Measurements from ENCODE around the gene PEA15.

Gene PEA15

DNA sequence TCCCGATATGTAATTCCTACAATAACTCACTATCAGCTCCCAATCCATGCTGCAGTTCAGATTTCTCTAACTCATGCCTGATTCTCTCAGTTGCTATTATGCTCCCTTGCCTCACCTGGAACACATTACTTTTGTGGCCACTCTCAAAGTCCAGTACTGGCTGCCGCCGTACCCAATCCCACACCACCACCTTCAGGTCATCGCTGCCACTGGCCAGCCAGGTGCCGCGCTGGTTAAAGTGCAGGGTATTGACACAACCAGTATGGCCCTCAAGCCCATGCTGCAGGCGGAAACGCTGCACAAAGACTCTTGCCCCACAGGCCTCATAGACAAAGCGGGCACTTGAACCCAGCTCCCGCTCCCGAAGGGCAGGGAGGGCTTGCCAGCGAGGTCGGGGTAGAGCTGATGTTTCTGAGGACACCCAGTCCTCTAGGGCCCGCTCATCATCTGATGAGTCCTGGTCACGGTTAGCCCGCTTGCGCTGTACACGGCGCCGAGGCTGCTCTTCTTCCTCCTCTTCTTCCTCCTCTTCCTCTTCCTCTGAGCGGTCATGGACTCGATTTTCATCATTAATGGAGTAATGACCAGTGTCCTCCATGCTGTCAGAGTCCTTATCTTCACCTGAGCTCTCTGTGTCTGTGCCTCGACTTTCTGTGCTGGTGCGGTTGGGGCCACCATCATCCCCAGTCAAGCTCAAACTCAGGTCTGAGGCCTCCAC, 34.6 kb downstream of the PEA15 start:
- TF ChIP-seq, protein P1, sequence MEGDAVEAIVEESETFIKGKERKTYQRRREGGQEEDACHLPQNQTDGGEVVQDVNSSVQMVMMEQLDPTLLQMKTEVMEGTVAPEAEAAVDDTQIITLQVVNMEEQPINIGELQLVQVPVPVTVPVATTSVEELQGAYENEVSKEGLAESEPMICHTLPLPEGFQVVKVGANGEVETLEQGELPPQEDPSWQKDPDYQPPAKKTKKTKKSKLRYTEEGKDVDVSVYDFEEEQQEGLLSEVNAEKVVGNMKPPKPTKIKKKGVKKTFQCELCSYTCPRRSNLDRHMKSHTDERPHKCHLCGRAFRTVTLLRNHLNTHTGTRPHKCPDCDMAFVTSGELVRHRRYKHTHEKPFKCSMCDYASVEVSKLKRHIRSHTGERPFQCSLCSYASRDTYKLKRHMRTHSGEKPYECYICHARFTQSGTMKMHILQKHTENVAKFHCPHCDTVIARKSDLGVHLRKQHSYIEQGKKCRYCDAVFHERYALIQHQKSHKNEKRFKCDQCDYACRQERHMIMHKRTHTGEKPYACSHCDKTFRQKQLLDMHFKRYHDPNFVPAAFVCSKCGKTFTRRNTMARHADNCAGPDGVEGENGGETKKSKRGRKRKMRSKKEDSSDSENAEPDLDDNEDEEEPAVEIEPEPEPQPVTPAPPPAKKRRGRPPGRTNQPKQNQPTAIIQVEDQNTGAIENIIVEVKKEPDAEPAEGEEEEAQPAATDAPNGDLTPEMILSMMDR (IDR thresholded peaks at IDR 0.05) = no peak
- no peak for TF ChIP-seq ZFX (IDR thresholded peaks at IDR 0.05; ENCODE audit: borderline replicate concordance)
- H3K27ac ChIP-seq = no peak overlapping the region

DNA sequence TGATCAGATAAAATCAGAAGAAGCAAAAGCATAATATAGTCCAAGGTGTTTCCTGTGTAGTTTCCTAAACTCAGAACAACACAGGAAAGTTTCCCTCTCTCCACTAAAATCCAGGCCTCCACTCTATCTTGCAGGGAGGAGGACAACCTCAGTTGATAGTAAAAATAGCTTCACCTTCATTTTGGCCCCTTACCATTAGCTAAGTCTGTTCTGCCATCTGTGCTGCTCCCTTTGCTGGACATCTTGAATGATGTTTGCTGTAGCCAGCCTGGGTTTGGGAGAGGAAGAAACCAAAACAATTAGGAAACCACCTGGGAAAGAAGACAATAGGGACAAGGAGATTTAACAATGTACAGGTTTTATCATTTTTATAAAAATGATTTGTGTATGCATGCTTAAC, 38.6 kb downstream of the PEA15 start:
- no peak for TF ChIP-seq ZFX (IDR thresholded peaks at IDR 0.05; ENCODE audit: borderline replicate concordance)
- TF ChIP-seq, protein P1 (IDR thresholded peaks at IDR 0.05) = no peak
- peak overlapping the region; percentile 51 for H3K27ac ChIP-seq

DNA sequence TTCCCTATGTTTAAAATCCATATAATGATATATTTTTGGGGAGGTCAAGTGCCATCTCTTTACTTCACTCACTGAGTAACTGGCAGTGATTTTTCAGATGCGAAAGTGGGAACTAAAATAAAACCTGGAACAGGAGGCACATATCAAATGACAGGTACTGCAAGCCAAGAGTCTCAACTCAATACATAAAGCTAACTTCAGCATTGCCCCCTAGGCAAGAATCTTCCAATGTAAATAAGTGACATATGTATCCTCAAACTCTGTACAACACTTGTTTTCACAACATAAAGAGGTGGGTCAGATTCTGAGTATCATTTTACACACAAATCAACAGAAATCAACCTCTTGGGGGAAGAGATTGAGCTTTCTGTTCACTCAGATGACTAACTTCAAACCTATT, 39.0 kb downstream of the PEA15 start:
- TF ChIP-seq ZFX (IDR thresholded peaks at IDR 0.05; ENCODE audit: borderline replicate concordance) = no peak
- TF ChIP-seq, protein P1 (IDR thresholded peaks at IDR 0.05) = no peak
- H3K27ac ChIP-seq = peak overlapping the region; percentile 51

DNA sequence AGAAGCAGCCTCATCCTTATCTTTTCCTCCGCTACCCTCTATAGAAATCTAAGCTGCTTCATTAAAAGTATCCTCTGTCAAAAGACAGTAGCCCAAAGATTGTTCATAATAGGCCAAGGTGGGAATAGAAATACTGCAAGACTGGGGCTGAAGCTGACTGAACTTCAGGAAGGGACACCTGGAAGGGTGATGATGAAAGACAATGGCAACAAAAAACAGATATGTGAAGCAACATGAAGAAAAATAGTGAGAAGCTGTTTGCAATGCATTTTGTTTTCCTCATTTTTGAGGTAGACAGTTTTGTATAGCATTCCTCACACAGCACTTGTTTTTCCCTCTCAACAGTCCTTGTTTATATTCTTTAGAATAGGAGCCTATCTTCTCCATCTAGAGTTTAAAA, 40.2 kb downstream of the PEA15 start:
- no peak overlapping the region for H3K27ac ChIP-seq
- no peak for TF ChIP-seq ZFX (IDR thresholded peaks at IDR 0.05; ENCODE audit: borderline replicate concordance)
- TF ChIP-seq, protein P1 (IDR thresholded peaks at IDR 0.05) = no peak

DNA sequence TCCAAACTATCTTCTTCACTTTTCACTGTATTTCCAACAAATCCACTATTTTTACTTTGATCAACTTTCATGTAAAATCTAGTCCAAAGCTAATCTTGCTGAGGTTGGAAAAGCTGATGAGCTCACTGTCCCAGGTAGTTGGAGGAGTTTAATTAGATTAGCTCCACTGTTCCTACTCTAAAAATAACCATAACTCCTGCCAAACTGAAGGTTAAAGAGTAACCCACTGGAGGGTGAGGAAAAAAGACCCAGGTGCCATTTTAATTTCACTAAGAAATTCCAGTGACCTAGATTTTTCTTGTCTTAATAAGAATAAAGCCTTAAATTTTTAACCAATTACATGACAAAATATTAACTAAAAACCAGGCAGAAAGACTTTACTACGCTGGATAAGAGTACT, 41.9 kb downstream of the PEA15 start:
- TF ChIP-seq ZFX (IDR thresholded peaks at IDR 0.05; ENCODE audit: borderline replicate concordance) = no peak
- TF ChIP-seq, protein P1 (IDR thresholded peaks at IDR 0.05) = no peak
- H3K27ac ChIP-seq = peak overlapping the region; percentile 40

DNA sequence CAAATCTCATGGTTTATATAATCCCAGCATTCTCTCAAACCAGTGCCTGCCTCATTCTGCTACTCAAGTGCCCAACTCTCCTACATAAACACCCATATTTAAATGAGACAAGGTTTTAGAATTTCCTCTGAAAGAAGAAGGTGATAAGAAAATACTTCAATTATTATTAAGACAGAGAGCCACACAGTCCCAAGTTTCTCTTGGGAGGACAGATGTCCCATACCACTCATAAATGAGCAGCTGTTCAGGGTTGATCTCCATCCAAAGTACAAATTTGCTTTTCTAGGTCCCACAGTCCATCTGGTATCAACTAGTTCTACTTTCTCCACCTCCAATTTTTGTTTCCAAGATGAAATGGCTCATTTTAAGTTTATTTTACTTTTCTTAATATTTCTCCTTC, 45.8 kb downstream of the PEA15 start:
- no peak overlapping the region for H3K27ac ChIP-seq
- TF ChIP-seq, protein P1 (IDR thresholded peaks at IDR 0.05) = no peak
- TF ChIP-seq ZFX (IDR thresholded peaks at IDR 0.05; ENCODE audit: borderline replicate concordance) = no peak

DNA sequence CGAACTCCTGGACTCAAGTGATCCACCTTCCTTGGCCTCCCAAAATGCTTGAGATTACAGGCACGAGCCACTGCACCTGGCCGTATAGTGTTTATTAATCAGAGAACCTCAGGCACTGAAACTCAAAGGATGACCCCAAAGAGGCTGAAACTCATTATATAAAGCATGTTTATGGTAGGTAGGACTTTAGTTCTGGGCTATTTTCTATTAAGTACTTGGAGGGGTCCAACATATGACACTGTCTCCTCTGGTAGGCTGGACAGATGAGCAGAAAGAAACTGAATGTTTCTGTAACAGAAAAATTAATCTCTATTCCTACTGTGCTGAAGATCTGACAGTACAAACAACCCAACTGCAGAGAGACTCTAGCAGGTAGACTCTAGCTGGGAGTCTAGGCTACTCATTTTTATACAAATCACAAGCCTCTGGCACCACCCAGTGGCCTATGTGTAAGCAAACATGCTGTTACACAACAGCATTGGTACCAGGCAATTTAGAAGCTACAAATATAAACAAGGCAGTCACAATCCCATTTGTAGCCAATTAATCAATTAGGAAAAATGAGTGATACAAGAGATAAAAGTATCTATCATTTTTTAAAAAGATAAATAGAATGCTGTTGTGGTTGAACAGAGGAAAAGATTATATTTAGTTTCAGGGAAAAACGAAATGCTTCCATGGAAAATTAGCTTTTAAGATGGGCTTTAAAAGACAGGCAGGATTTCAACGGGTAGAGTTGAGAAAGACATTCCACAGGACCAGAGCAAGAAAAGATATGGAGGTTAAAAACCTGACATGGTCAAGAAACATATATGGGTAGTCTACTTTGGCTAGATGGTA, 46.7 kb downstream of the PEA15 start:
- TF ChIP-seq ZFX (IDR thresholded peaks at IDR 0.05; ENCODE audit: borderline replicate concordance) = no peak
- TF ChIP-seq, protein P1 (IDR thresholded peaks at IDR 0.05) = peak; percentile 92
- no peak overlapping the region for H3K27ac ChIP-seq
